Measurements from ENCODE around the gene ALOX12. TPM values are rescaled to one million over a fixed set of nuclear protein-coding genes. Genes with fewer than 3 reads are reported as not detected.
A peak's percentile ranks its signal among the peaks of the same experiment; 100 is the strongest.

ALOX12 gene
- total and polyA plus RNA-seq, 4 donors = 0.03 to 3.1 (median 0.24) TPM; not detected in 1

- no peak overlapping the region for H3K4me3 ChIP-seq (ENCODE audit: low read depth in 1 of 3, low read length in 3 of 3)
- H3K27ac ChIP-seq (ENCODE audit: low read depth in 1 of 2, low read length in 2 of 2) = no peak overlapping the region
- no peaks in the 10 kb centered on the region for H3K36me3 ChIP-seq (ENCODE audit: control insufficient read depth in 4 of 4, insufficient read depth in 3 of 4, low read depth in 1 of 4, low read length in 3 of 4)
- 87% methylated on average over 3 of the region's 3 CpGs for WGBS
- H3K27me3 ChIP-seq (ENCODE audit: control insufficient read depth in 4 of 4, insufficient read depth in 4 of 4, low read length in 3 of 4) = no peaks in the 10 kb centered on the region
- H3K4me1 ChIP-seq (ENCODE audit: control insufficient read depth in 4 of 4, insufficient read depth in 4 of 4, low read length in 3 of 4) = peaks cover 8 to 38% (median 23%) of the 10 kb centered on the region in 4 donors
- TF ChIP-seq EGR1 (IDR thresholded peaks at IDR 0.05; ENCODE audit: low read depth in 2 of 2) = no peak
- TF ChIP-seq, protein P1, sequence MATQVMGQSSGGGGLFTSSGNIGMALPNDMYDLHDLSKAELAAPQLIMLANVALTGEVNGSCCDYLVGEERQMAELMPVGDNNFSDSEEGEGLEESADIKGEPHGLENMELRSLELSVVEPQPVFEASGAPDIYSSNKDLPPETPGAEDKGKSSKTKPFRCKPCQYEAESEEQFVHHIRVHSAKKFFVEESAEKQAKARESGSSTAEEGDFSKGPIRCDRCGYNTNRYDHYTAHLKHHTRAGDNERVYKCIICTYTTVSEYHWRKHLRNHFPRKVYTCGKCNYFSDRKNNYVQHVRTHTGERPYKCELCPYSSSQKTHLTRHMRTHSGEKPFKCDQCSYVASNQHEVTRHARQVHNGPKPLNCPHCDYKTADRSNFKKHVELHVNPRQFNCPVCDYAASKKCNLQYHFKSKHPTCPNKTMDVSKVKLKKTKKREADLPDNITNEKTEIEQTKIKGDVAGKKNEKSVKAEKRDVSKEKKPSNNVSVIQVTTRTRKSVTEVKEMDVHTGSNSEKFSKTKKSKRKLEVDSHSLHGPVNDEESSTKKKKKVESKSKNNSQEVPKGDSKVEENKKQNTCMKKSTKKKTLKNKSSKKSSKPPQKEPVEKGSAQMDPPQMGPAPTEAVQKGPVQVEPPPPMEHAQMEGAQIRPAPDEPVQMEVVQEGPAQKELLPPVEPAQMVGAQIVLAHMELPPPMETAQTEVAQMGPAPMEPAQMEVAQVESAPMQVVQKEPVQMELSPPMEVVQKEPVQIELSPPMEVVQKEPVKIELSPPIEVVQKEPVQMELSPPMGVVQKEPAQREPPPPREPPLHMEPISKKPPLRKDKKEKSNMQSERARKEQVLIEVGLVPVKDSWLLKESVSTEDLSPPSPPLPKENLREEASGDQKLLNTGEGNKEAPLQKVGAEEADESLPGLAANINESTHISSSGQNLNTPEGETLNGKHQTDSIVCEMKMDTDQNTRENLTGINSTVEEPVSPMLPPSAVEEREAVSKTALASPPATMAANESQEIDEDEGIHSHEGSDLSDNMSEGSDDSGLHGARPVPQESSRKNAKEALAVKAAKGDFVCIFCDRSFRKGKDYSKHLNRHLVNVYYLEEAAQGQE (IDR thresholded peaks at IDR 0.05) = no peak
- TF ChIP-seq HNF4A (conservative IDR thresholded peaks at IDR 0.05) = no peak
- TF ChIP-seq, protein P2, sequence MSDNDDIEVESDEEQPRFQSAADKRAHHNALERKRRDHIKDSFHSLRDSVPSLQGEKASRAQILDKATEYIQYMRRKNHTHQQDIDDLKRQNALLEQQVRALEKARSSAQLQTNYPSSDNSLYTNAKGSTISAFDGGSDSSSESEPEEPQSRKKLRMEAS (IDR thresholded peaks at IDR 0.05) = no peak
- TF ChIP-seq JUND (IDR thresholded peaks at IDR 0.05) = no peak
- TF ChIP-seq ZBTB33 (IDR thresholded peaks at IDR 0.05) = no peak
- no peak for TF ChIP-seq RXRA (IDR thresholded peaks at IDR 0.05)
- TF ChIP-seq FOXA1 (IDR thresholded peaks at IDR 0.05) = no peak
- TF ChIP-seq GABPA (IDR thresholded peaks at IDR 0.05 in 1 of 2, conservative IDR thresholded peaks at IDR 0.05 in 1 of 2) = no peak
- no peak for TF ChIP-seq SP1 (IDR thresholded peaks at IDR 0.05)
- no peak for TF ChIP-seq TAF1 (conservative IDR thresholded peaks at IDR 0.05)
- no peak for TF ChIP-seq RAD21 (IDR thresholded peaks at IDR 0.05)
- TF ChIP-seq, protein P3, sequence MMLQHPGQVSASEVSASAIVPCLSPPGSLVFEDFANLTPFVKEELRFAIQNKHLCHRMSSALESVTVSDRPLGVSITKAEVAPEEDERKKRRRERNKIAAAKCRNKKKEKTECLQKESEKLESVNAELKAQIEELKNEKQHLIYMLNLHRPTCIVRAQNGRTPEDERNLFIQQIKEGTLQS (IDR thresholded peaks at IDR 0.05) = no peak
- TF ChIP-seq YY1 (IDR thresholded peaks at IDR 0.05) = no peak
- no peak for TF ChIP-seq NR2F2 (IDR thresholded peaks at IDR 0.05)
- no peak for TF ChIP-seq HNF4G (IDR thresholded peaks at IDR 0.05)
- TF ChIP-seq, protein P4, sequence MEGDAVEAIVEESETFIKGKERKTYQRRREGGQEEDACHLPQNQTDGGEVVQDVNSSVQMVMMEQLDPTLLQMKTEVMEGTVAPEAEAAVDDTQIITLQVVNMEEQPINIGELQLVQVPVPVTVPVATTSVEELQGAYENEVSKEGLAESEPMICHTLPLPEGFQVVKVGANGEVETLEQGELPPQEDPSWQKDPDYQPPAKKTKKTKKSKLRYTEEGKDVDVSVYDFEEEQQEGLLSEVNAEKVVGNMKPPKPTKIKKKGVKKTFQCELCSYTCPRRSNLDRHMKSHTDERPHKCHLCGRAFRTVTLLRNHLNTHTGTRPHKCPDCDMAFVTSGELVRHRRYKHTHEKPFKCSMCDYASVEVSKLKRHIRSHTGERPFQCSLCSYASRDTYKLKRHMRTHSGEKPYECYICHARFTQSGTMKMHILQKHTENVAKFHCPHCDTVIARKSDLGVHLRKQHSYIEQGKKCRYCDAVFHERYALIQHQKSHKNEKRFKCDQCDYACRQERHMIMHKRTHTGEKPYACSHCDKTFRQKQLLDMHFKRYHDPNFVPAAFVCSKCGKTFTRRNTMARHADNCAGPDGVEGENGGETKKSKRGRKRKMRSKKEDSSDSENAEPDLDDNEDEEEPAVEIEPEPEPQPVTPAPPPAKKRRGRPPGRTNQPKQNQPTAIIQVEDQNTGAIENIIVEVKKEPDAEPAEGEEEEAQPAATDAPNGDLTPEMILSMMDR (IDR thresholded peaks at IDR 0.05; ENCODE audit: low read depth, low read length, missing input control) = no peak
- peak; percentile 30 for DNase-seq (ENCODE audit: low spot score)
- no peak overlapping the region for H3K9ac ChIP-seq (ENCODE audit: low read depth in 1 of 2, low read length in 2 of 2)
- no peaks in the 10 kb centered on the region for H3K9me3 ChIP-seq (ENCODE audit: control insufficient read depth in 4 of 4, low read length in 3 of 4)
Measured at GRCh38 chr17:7016418-7016817, 20.6 kb downstream of the ALOX12 start.

Data from liver (tissue), 9 donors.